Activated naive CD4-positive, alpha-beta T cell treated with anti-CD3 and anti-CD28 coated beads for 36 hours (primary cell): ENCODE results near the gene PITPNC1. TPM values are rescaled to one million over a fixed set of nuclear protein-coding genes. Genes with fewer than 3 reads are reported as not detected.

Experiments
- CTCF ChIA-PET: fragments of 350-600 bp; sonication (Branson Sonifier 250); formaldehyde crosslinking; loops from one replicate; lab custom pipeline; 2021; ENCODE audit warnings: antibody characterized with exemption; lab: Charles Lee
- DNase-seq: peaks from one replicate; pipeline ENCODE4 v3.0.0-alpha.2; 2020
- H3K27ac Mint-ChIP-seq: one replicate; pipeline ENCODE4 v1.8.0; 2021; ENCODE audit warnings: mild to moderate bottlenecking, mixed read lengths
- H3K27me3 Mint-ChIP-seq: one replicate; pipeline ENCODE4 v1.8.0; 2021; ENCODE audit warnings: low read depth, mixed read lengths
- H3K36me3 Mint-ChIP-seq: one replicate; pipeline ENCODE4 v1.8.0; 2021; ENCODE audit warnings: low read depth, mixed read lengths
- H3K4me1 Mint-ChIP-seq: one replicate; pipeline ENCODE4 v1.8.0; 2021; ENCODE audit warnings: low read depth, mixed read lengths
- H3K4me3 Mint-ChIP-seq: one replicate; pipeline ENCODE4 v1.8.0; 2021; ENCODE audit warnings: mild to moderate bottlenecking, moderate library complexity, mixed read lengths
- H3K9me3 Mint-ChIP-seq: one replicate; pipeline ENCODE4 v1.8.0; 2021; ENCODE audit warnings: mixed read lengths
- intact Hi-C: fragments of 100-400 bp; cut with micrococcal nuclease; formaldehyde crosslinking; loops from one replicate; pipeline ENCODE4 v1.15.1; 2023
- total RNA-seq, 2 experiments: library from RNA; stranded (reverse); gene quantifications; one replicate each; pipeline ENCODE4 v1.2.3, GENCODE V29; 2021

Gene PITPNC1
- total RNA-seq, 2 experiments from 2014 or later: 58.7 to 60.0 TPM

DNA sequence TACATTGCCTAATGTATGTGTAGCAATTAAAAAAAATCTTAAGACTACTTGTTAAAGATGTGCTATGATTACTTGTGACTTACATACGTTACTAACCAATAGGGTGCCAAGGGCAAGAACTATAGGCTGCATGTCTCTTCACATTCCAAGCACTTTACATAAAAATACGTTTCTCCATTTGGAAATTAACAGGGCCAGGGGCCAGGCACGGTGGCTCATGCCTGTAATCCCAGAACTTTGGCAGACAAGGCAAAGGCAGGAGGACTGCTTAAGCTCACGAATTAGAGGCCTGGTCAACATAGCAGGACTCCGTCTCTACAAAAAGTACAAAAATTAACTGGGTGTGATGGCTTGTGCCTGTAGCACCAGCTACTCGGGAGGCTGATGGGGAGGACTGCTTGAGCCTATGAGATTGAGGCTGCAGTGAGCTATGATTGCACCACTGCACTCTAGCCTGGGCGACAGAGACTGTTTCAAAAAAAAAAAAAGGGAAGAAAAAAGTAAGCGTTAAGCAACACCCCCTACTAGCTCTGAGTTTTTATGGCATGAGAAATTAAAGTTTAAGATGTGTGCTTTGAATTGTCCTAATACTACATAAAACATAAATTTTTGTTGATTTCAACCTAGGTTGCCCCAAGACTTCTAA, 23.0 kb upstream of the PITPNC1 start:
- Mint-ChIP-seq H3K4me1 (peaks cover 18% of the 10 kb centered on the region), H3K4me3 (no peak overlapping the region), H3K36me3 (peaks cover 28% of the 10 kb centered on the region), H3K9me3 (no peaks in the 10 kb centered on the region), H3K27me3 (no peaks in the 10 kb centered on the region), H3K27ac (peak overlapping the region; percentile 14)
- CTCF ChIA-PET: interaction anchor here (2.0 kb wide), 1 partner anchor 22 kb away, joined by 7 read pairs; no protein-coding TSS in a partner anchor
- intact Hi-C loops: no loop called here
- no peak for DNase-seq

DNA sequence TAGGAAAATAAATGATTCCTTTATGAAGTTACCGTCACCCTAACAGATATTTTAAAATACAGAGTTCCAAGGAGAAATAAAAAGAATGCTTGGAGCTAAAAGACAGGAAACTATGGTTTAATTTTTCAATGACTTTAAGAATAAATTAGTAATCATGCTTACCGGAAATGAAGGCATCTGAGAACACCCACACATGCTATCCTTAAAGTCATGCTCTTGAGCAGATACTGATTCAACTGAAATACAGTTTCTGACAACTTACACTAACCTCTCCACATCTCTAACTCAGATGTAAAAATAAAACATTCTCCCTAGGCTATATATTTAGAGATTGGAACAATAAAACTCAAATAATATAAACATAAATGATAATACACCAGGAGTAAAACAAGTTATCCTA, 18.5 kb upstream of the PITPNC1 start:
- intact Hi-C loops: no loop called here
- Mint-ChIP-seq H3K27ac (peak overlapping the region; percentile 90), H3K9me3 (no peaks in the 10 kb centered on the region), H3K4me3 (peak overlapping the region; percentile 38), H3K27me3 (no peaks in the 10 kb centered on the region), H3K4me1 (peaks cover 58% of the 10 kb centered on the region), H3K36me3 (peaks cover 42% of the 10 kb centered on the region)
- DNase-seq: no peak
- CTCF ChIA-PET: interaction anchor here (0.9 kb wide), 1 partner anchor 139 kb away, joined by 5 read pairs; no protein-coding TSS in a partner anchor

DNA sequence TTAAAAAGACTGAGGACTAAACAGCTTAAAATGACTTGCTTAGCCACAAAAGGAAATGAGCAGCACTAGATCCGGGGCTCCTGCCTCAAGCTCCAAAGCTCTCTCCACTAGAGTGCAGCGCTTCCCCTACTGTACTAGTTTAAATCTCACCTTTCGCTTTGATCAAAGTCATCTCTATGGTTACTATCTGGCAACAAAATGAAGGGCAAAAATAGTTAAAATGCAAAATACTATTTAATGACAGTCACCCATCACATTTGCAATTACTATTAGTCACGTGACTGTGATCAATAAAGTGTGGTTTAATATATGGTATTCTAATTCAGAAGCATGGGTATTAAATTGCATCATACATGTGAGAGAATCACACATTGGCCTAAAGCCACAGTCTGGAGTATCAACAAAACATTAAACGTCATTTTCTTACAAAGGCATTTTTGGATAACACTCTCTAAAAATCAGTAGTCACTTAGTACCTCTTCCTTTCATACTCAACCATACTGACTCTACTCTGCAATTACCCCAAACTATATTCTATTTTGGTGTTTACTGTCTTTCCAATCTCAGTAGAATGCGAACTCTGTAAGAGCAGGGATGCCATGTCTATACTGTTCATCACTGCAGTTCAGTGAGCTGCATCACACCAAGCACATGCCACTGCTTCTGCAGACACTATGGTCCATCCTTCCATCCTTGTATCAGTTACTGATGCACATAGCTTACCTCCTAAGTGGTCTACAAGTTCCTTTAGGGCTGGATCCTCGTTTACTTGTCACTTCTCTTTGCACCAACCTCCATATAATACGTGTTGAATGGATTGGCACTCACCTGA, 16.9 kb upstream of the PITPNC1 start:
- intact Hi-C loops: no loop called here
- CTCF ChIA-PET: interaction anchor here (1.2 to 5.9 kb wide), 2 partner anchors 14 to 30 kb away, joined by 3 to 52 read pairs; no protein-coding TSS in a partner anchor
- peaks cover 49% of the 10 kb centered on the region for H3K36me3 Mint-ChIP-seq
- H3K4me3 Mint-ChIP-seq: peak overlapping the region; percentile 10
- peak; percentile 78 for DNase-seq
- no peaks in the 10 kb centered on the region for H3K27me3 Mint-ChIP-seq
- peak overlapping the region; percentile 65 for H3K27ac Mint-ChIP-seq
- no peaks in the 10 kb centered on the region for H3K9me3 Mint-ChIP-seq
- peaks cover 70% of the 10 kb centered on the region for H3K4me1 Mint-ChIP-seq

DNA sequence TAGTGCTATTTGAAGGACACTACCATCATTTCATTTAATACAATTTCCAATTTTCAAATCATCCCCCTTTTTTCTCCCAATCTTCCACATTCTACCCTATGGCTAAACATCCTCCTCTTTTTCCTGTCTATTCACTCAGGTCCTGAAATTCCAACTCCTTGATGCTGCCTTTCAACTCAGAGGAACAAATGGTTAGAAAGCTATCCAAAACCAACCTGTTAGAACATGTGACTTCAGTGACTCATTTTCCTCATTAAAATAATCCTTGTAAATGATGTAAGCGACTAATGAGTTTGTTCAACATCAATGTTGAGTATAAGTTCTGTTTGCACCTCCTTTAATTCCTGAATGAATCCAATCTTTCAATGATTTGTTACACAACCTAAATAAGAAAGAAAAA, 16.2 kb upstream of the PITPNC1 start:
- CTCF ChIA-PET: interaction anchor here (5.9 kb wide), 1 partner anchor 13 kb away, joined by 52 read pairs; no protein-coding TSS in a partner anchor
- peaks cover 48% of the 10 kb centered on the region for H3K36me3 Mint-ChIP-seq
- intact Hi-C loops: no loop called here
- H3K27ac Mint-ChIP-seq: peak overlapping the region; percentile 65
- H3K27me3 Mint-ChIP-seq: no peaks in the 10 kb centered on the region
- H3K4me3 Mint-ChIP-seq: no peak overlapping the region
- no peaks in the 10 kb centered on the region for H3K9me3 Mint-ChIP-seq
- H3K4me1 Mint-ChIP-seq: peaks cover 75% of the 10 kb centered on the region
- no peak for DNase-seq

DNA sequence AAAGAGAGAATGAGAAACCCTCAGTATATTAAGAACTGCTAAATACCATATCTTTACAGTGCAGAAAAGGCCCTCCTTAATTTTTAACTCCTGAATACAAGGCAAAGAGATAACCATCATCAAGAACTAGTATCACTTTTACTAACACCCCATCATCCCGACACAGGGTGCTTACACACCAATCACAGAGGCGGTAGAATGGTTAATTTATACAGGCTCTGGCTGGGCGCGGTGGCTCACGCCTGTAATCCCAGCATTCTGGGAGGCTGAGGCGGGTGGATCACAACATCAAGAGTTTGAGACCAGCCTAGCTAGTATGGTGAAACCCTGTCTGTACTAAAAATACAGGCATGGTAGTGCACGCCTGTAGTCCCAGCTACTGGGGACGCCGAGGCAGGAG, 14.9 kb upstream of the PITPNC1 start:
- peaks cover 80% of the 10 kb centered on the region for H3K4me1 Mint-ChIP-seq
- no peak overlapping the region for H3K4me3 Mint-ChIP-seq
- DNase-seq: no peak
- no peaks in the 10 kb centered on the region for H3K27me3 Mint-ChIP-seq
- no peaks in the 10 kb centered on the region for H3K9me3 Mint-ChIP-seq
- CTCF ChIA-PET: interaction anchor here (0.6 to 5.9 kb wide), 3 partner anchors 12 to 42 kb away, joined by 3 to 52 read pairs (median 5); no protein-coding TSS in a partner anchor
- H3K27ac Mint-ChIP-seq: peak overlapping the region; percentile 47
- peaks cover 45% of the 10 kb centered on the region for H3K36me3 Mint-ChIP-seq
- intact Hi-C loops: no loop called here

DNA sequence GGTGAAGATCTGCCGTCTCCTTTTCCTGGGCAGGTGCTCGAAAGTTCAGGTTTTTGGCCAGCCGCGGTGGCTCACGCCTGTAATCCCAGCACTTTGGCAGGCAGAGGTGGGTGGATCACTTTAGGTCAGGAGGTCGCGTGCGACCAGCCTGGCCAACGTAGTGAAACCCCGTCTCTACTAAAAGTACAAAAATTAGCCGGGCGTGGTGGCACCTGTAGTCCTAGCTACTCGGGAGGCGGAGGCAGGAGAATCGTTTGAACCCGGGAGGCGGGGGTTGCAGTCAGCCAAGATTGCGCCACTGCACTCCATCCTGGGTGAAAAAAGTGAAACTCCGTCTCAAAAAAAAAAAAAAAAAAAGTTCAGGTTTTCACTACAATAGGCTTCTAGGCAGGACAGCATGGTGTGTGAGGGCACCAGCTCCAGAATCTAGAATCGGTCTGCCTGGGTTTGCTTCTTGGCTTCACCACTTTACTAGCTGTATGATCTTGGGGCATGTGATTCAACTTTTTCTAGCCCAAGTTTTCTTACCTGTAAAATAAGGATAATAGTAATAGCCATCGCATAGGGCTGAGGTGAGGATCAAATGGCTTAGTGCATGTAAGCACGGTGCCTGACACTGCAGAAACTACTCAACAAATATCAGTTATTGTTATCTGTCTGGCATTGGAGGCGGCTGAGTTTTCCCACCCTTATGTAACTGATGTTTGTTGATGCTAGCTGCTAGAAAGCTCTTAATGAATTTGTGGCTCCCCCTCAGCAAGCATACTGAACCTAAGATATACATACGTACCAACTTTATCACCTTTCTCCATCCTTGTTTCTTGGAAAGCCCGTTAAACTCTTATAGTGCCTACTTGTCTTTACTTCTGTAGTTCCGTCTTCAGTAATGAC, 12.0 kb upstream of the PITPNC1 start:
- H3K27ac Mint-ChIP-seq: peak overlapping the region; percentile 93
- peaks cover 56% of the 10 kb centered on the region for H3K4me1 Mint-ChIP-seq
- CTCF ChIA-PET: interaction anchor here (0.8 to 5.9 kb wide), 6 partner anchors 9 to 23 kb away, joined by 3 to 52 read pairs (median 6); partner anchors contain the start of gene PITPNC1
- peak overlapping the region; percentile 90 for H3K4me3 Mint-ChIP-seq
- H3K9me3 Mint-ChIP-seq: no peaks in the 10 kb centered on the region
- DNase-seq: no peak
- H3K36me3 Mint-ChIP-seq: peaks cover 38% of the 10 kb centered on the region
- intact Hi-C loops: loop anchor here (2.0 to 5.0 kb wide), 2 partner anchors 26 to 118 kb away; partner anchors contain the start of gene HELZ
- no peaks in the 10 kb centered on the region for H3K27me3 Mint-ChIP-seq

DNA sequence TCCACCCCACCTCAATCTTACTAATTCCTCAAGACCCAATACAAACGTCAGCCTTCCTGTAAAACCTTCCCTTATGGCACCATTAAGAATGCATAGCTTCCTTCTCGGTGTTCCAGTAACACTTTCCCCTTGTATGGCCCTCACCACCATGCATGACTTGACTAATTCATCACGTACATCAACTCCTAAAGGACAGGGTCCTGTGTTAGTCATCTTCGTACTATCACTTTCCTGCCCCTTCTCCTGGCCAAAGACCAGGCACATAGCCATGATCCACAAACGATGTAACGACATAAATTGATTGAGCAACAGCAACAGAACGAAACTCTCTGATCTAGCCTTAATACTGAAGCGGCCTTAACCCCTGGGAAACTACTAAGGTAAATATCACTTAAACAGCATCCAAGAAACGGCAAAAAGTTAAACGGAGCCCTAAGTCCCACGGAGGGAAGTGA, 11.3 kb upstream of the PITPNC1 start:
- CTCF ChIA-PET: interaction anchor here (0.8 to 1.8 kb wide), 6 partner anchors 9 to 237 kb away, joined by 3 to 10 read pairs (median 4); partner anchors contain the start of gene PITPNC1
- H3K4me3 Mint-ChIP-seq: peak overlapping the region; percentile 90
- peaks cover 49% of the 10 kb centered on the region for H3K4me1 Mint-ChIP-seq
- no peaks in the 10 kb centered on the region for H3K27me3 Mint-ChIP-seq
- H3K36me3 Mint-ChIP-seq: peaks cover 35% of the 10 kb centered on the region
- no peaks in the 10 kb centered on the region for H3K9me3 Mint-ChIP-seq
- H3K27ac Mint-ChIP-seq: peak overlapping the region; percentile 93
- intact Hi-C loops: loop anchor here (1.0 to 5.0 kb wide), 5 partner anchors 12 to 459 kb away; partner anchors contain the start of genes BPTF, HELZ, NOL11 and PITPNC1
- DNase-seq: peak; percentile 65

DNA sequence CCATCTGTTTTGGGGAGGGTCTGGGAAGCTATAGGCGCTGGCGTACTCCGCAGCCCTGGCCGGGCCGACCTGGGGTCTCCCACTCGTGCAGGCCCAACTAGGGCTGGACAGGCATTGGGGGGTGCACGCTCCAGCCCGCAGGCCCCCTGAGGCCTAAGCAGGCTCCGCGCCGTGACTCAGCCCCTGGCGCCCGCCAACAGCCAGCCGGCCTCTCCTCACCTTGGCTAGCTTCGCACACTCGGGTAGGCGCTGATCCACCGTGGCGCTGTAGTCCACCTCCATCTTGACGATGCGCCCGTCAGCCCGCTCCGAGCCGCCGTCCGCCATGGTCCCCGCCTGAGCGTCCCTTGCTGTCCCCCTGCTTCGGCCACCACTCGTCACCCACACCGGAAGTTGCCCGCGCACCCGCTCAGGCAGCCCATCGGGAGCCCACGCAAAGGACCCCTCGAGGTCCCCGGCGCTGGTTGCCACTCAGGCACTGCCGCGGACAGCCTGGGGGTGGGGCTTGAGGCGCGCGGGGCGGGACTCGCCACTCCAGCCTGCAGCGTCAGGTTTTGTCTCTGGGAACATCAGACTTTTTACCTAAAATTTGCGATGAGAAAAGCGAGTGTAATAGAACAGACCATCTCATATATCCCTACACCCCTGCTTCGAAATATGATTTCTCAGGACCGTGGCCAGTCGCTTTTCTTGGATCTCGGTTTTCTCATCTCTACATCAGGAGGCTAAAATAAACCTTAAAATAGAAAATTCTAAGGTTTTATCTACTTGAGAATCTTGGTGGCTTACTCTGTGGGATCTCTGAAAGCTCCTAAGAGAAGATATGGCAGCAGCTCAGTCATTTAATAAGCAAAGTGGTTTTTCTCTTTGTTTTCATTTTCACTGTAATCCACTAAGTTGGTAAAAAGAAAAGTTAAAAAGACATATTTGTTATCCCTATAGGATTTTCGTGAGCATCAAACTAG, 10.6 kb upstream of the PITPNC1 start, which contains the start of gene PSMD12:
Gene PSMD12 (minus strand): TSS at position 385 of the 965 bp plus-strand sequence. CDS start 58 bp downstream, at position 327.
- Mint-ChIP-seq H3K4me1 (peaks cover 42% of the 10 kb centered on the region), H3K27me3 (no peaks in the 10 kb centered on the region), H3K9me3 (no peaks in the 10 kb centered on the region), H3K27ac (peak within 1 kb of the TSS; percentile 93), H3K4me3 (peak within 1 kb of the TSS; percentile 90), H3K36me3 (peaks cover 30% of the 10 kb centered on the region)
- DNase-seq: peak; percentile 95
- CTCF ChIA-PET: interaction anchor here (0.6 to 1.8 kb wide), 9 partner anchors 8 to 237 kb away, joined by 3 to 10 read pairs (median 3); partner anchors contain the start of gene PITPNC1
- intact Hi-C loops: loop anchor here (1.0 to 5.0 kb wide), 4 partner anchors 11 to 458 kb away; partner anchors contain the start of genes BPTF, HELZ, NOL11 and PITPNC1

DNA sequence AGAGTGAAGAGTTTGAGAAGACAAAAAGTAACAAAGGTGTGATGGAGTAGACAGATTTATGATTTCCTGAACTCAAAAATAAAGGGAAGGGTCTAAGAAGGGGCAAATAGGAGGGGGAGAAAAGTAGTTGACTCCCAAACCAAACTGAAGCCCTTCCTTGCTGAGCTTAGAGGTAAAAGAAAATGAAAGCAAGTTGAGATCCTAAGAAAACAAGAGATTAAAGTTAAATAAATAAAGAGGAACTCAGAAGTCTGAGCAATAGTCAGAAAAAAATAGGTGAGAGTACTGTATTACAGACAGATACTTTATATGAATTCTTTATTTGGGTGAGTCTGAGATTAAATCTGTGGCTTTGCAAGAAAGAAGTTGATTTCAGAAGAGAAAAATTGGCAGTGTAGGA, 7.4 kb upstream of the PITPNC1 start:
- peaks cover 19% of the 10 kb centered on the region for H3K4me1 Mint-ChIP-seq
- peak overlapping the region; percentile 3 for H3K27ac Mint-ChIP-seq
- intact Hi-C loops: loop anchor here (5.0 to 10.0 kb wide), 2 partner anchors 122 to 625 kb away; partner anchors contain the start of genes C17orf58 and HELZ
- H3K36me3 Mint-ChIP-seq: peaks cover 9% of the 10 kb centered on the region
- H3K9me3 Mint-ChIP-seq: no peaks in the 10 kb centered on the region
- DNase-seq: no peak
- CTCF ChIA-PET: interaction anchor here (0.7 to 1.2 kb wide), 3 partner anchors 8 to 259 kb away, joined by 3 to 4 read pairs (median 3); no protein-coding TSS in a partner anchor
- no peak overlapping the region for H3K4me3 Mint-ChIP-seq
- H3K27me3 Mint-ChIP-seq: no peaks in the 10 kb centered on the region

DNA sequence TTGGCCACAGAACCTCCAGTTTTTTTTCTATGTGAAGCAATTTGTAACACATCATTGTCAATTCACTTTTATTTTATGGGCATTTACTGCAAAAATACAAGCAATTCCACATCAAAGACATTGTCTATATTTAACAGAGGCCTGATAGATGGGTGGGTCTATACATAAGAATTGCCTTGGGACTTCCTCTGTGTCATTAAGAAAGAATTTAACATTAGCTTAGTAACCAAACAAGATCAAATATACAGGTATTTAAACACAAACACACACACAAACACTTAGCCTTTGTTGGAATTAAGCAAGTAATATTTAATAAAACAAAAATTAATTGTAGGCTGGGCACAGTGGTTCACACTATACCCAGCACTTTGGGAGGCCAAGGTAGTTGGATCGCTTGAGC, 4.3 kb upstream of the PITPNC1 start:
- Mint-ChIP-seq H3K9me3 (no peaks in the 10 kb centered on the region), H3K27ac (no peak overlapping the region), H3K36me3 (no peaks in the 10 kb centered on the region), H3K27me3 (no peaks in the 10 kb centered on the region), H3K4me3 (no peak overlapping the region), H3K4me1 (peaks cover 20% of the 10 kb centered on the region)
- DNase-seq: no peak
- intact Hi-C loops: loop anchor here (10.0 kb wide), 1 partner anchor 622 kb away; the partner anchor contains the start of gene C17orf58
- CTCF ChIA-PET: interaction anchor here (0.6 to 13.0 kb wide), 5 partner anchors 11 to 368 kb away, joined by 3 to 245 read pairs (median 52); no protein-coding TSS in a partner anchor
